ENCODE data around the gene TCF12.
"Not testable (repeated sequence)": the region's sequence is repeated elsewhere in the genome, so short reads cannot be mapped to it uniquely, and the experiment has no call there.

TCF12 gene

DNA sequence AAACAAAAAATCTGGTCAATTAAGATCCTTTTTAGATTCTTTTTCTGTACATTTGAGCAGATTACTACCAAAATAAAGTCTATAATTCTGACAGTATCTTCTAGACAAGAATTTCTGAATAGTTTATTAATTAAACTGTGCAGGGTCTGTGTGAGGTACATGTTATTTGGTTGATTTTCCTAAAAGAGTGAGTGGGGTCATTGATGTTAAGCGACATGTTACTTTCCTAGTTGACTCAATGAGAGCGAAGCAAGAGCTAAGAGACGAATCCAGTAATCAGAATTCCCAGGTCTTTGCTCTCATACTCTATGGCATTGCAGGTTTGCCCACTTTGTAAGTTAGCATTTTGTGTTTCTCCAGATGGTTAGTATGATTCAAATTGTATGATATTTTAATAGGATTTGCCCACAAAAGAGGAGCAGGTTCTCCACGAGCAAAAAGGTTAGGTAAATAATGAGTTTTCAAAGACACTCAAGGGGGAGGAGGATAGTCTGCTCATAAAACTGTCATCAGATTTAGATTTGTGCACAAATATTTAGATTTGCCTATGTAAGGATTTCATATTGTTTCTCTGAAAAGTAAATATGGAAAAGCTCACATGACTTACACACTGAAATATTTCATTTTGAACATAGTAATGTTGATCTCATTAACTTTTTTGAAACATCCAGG, 240.7 kb downstream of the TCF12 start:
- H3K27me3 Mint-ChIP-seq, result no peaks in the 10 kb centered on the region
- peaks cover 23% of the 10 kb centered on the region for H3K36me3 Mint-ChIP-seq
- ATAC-seq (ENCODE audit: low read depth) (no peak), DNase-seq (ENCODE audit: low spot score in 2 of 2) (no peak)
- H3K9me3 Mint-ChIP-seq, result no peaks in the 10 kb centered on the region
- H3K4me3 Mint-ChIP-seq, result no peak overlapping the region
- H3K4me1 Mint-ChIP-seq, result peaks cover 4% of the 10 kb centered on the region
- H3K27ac Mint-ChIP-seq, result no peak overlapping the region

DNA sequence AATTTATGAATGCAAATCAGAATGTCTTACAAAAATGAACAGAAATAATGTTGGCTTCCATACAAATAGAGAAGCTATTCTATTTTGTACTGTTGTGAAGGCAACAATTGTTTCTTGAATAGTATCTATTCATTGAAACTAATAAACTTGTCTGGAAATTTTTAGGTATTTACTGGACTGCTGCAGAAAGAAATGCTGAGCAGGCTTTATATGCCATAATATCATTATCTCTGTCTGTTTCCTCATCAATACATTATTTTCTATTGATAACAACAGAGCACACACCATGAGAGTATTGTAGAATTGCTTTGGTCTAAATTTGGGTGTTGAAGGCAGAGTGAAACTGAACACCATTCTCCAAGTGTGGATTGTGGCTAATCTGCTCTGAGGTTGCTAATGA, 241.3 kb downstream of the TCF12 start:
- Mint-ChIP-seq H3K9me3 (no peaks in the 10 kb centered on the region), H3K27ac (no peak overlapping the region), H3K36me3 (peaks cover 20% of the 10 kb centered on the region), H3K27me3 (no peaks in the 10 kb centered on the region), H3K4me1 (peaks cover 4% of the 10 kb centered on the region), H3K4me3 (no peak overlapping the region)
- DNase-seq (ENCODE audit: low spot score in 2 of 2) (no peak), ATAC-seq (ENCODE audit: low read depth) (no peak)

- H3K4me1 Mint-ChIP-seq, result peaks cover 4% of the 10 kb centered on the region
- H3K9me3 Mint-ChIP-seq, result no peaks in the 10 kb centered on the region
- ATAC-seq (ENCODE audit: low read depth) (no peak), DNase-seq (ENCODE audit: low spot score in 2 of 2) (no peak)
- no peaks in the 10 kb centered on the region for H3K27me3 Mint-ChIP-seq
- H3K36me3 Mint-ChIP-seq, result peaks cover 18% of the 10 kb centered on the region
- H3K27ac Mint-ChIP-seq, result no peak overlapping the region
- no peak overlapping the region for H3K4me3 Mint-ChIP-seq
Observed at GRCh38 chr15:57160823-57161560, 242.5 kb downstream of the TCF12 start.

GRCh38 chr15:57164251-57164650, 245.8 kb downstream of the TCF12 start:
- peaks cover 23% of the 10 kb centered on the region for H3K36me3 Mint-ChIP-seq
- not testable (repeated sequence) for H3K27me3 Mint-ChIP-seq; ATAC-seq (ENCODE audit: low read depth); H3K27ac Mint-ChIP-seq; DNase-seq (ENCODE audit: low spot score in 2 of 2); H3K4me3 Mint-ChIP-seq; H3K4me1 Mint-ChIP-seq; H3K9me3 Mint-ChIP-seq

DNA sequence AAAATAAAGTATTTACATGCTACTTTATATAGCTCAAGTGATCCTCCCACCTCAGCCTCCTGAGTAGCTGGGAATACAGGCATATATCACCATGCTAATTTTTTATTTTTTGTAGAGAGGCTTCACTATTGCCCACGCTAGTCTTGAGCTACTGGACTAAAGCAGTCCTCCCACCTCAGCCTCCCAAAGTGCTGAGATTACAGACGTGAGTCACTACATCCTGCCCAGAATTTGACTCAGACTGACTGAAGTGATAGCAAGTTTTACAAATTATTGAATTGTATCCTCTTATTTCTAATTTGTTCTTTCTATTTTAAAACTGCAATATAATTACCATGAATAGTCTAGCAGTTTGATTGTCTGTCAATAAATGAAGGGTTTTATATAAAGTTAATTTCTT, 247.5 kb downstream of the TCF12 start:
- H3K9me3 Mint-ChIP-seq, result no peaks in the 10 kb centered on the region
- ATAC-seq (ENCODE audit: low read depth) (no peak), DNase-seq (ENCODE audit: low spot score in 2 of 2) (no peak)
- H3K4me3 Mint-ChIP-seq, result no peak overlapping the region
- peaks cover 19% of the 10 kb centered on the region for H3K36me3 Mint-ChIP-seq
- peaks cover 3% of the 10 kb centered on the region for H3K4me1 Mint-ChIP-seq
- no peak overlapping the region for H3K27ac Mint-ChIP-seq
- no peaks in the 10 kb centered on the region for H3K27me3 Mint-ChIP-seq

- DNase-seq (ENCODE audit: low spot score in 2 of 2) (no peak), ATAC-seq (ENCODE audit: low read depth) (no peak)
- peaks cover 2% of the 10 kb centered on the region for H3K4me1 Mint-ChIP-seq
- no peaks in the 10 kb centered on the region for H3K9me3 Mint-ChIP-seq
- no peak overlapping the region for H3K27ac Mint-ChIP-seq
- no peak overlapping the region for H3K4me3 Mint-ChIP-seq
- H3K27me3 Mint-ChIP-seq, result no peaks in the 10 kb centered on the region
- H3K36me3 Mint-ChIP-seq, result peaks cover 22% of the 10 kb centered on the region
Observed at GRCh38 chr15:57167821-57168395, 249.5 kb downstream of the TCF12 start.

GRCh38 chr15:57169643-57170042, 251.2 kb downstream of the TCF12 start:
- Mint-ChIP-seq H3K27me3 (no peaks in the 10 kb centered on the region), H3K27ac (no peak overlapping the region)

GRCh38 chr15:57171426-57171825, 253.0 kb downstream of the TCF12 start:
- no peak for ATAC-seq (ENCODE audit: low read depth)

More at GRCh38 chr15:57169643-57170042, 251.2 kb downstream of the TCF12 start:
- Mint-ChIP-seq H3K36me3 (peaks cover 23% of the 10 kb centered on the region), H3K4me3 (no peak overlapping the region), H3K9me3 (no peaks in the 10 kb centered on the region), H3K4me1 (peaks cover 5% of the 10 kb centered on the region)
- ATAC-seq (ENCODE audit: low read depth) (no peak), DNase-seq (ENCODE audit: low spot score in 2 of 2) (no peak)

GRCh38 chr15:57172925-57173324, 254.5 kb downstream of the TCF12 start:
- H3K4me3 Mint-ChIP-seq, result no peak overlapping the region
- no peak for ATAC-seq (ENCODE audit: low read depth)
- no peak overlapping the region for H3K27ac Mint-ChIP-seq
- DNase-seq (ENCODE audit: low spot score in 2 of 2), result no peak
- H3K4me1 Mint-ChIP-seq, result peaks cover 7% of the 10 kb centered on the region
- no peaks in the 10 kb centered on the region for H3K9me3 Mint-ChIP-seq
- no peaks in the 10 kb centered on the region for H3K27me3 Mint-ChIP-seq
- H3K36me3 Mint-ChIP-seq, result peaks cover 27% of the 10 kb centered on the region

More at GRCh38 chr15:57171426-57171825, 253.0 kb downstream of the TCF12 start:
- Mint-ChIP-seq H3K27me3 (no peaks in the 10 kb centered on the region), H3K4me1 (peaks cover 5% of the 10 kb centered on the region), H3K36me3 (peaks cover 28% of the 10 kb centered on the region), H3K4me3 (no peak overlapping the region), H3K9me3 (no peaks in the 10 kb centered on the region), H3K27ac (no peak overlapping the region)
- DNase-seq (ENCODE audit: low spot score in 2 of 2), result no peak

DNA sequence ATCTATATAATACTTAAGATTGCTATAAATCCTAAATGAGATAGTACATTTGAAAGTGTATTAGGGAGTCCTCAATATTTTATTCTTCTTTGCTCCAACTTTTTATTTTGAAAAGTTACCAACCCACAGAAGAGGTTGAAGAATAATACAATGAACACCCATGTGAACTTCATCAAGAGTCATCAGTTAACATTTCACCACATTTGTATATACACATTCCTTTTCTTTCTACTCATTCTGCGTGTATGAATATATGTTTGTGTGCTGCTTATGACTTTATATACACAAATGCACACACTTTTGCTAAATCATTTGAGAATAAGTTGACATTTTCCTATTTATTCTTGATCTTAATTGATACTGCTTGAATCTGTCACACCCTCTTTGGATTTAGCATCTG, 264.6 kb downstream of the TCF12 start:
- Mint-ChIP-seq H3K4me3 (no peak overlapping the region), H3K36me3 (peaks cover 11% of the 10 kb centered on the region), H3K9me3 (no peaks in the 10 kb centered on the region), H3K4me1 (peaks cover 7% of the 10 kb centered on the region), H3K27ac (no peak overlapping the region), H3K27me3 (no peaks in the 10 kb centered on the region)
- DNase-seq (ENCODE audit: low spot score in 2 of 2), result no peak
- ATAC-seq (ENCODE audit: low read depth), result no peak

- DNase-seq (ENCODE audit: low spot score in 2 of 2) (no peak), ATAC-seq (ENCODE audit: low read depth) (no peak)
- Mint-ChIP-seq H3K27me3 (no peaks in the 10 kb centered on the region), H3K36me3 (peaks cover 11% of the 10 kb centered on the region), H3K4me3 (no peak overlapping the region), H3K27ac (no peak overlapping the region), H3K4me1 (peaks cover 7% of the 10 kb centered on the region), H3K9me3 (no peaks in the 10 kb centered on the region)
Observed at GRCh38 chr15:57183614-57184344, 265.3 kb downstream of the TCF12 start.

DNA sequence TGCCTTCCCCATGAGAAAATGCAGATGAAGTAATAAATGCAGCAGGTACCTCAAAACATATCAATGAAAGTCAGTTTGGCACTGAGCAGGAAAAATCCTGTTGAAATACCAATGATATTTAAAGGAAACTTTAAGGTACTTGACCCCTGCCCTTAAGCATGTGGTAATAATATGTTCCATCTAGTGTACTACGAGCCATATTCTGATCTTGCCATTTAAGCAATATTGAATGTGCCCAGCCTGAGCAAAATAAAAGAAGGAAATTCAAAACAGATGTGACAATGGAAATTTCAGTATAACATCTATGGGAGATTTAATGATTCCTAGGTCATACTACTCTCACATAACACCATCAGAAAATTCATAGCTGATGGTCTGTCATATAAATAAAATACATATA, 266.1 kb downstream of the TCF12 start:
- DNase-seq (ENCODE audit: low spot score in 2 of 2) (no peak), ATAC-seq (ENCODE audit: low read depth) (no peak)
- Mint-ChIP-seq H3K4me1 (peaks cover 7% of the 10 kb centered on the region), H3K27ac (no peak overlapping the region), H3K9me3 (no peaks in the 10 kb centered on the region), H3K36me3 (peaks cover 11% of the 10 kb centered on the region), H3K4me3 (no peak overlapping the region), H3K27me3 (no peaks in the 10 kb centered on the region)

- no peaks in the 10 kb centered on the region for H3K9me3 Mint-ChIP-seq
- no peak for DNase-seq (ENCODE audit: low spot score in 2 of 2)
- H3K4me3 Mint-ChIP-seq, result no peak overlapping the region
- peaks cover 11% of the 10 kb centered on the region for H3K36me3 Mint-ChIP-seq
- no peak overlapping the region for H3K27ac Mint-ChIP-seq
- H3K4me1 Mint-ChIP-seq, result peaks cover 9% of the 10 kb centered on the region
- no peak for ATAC-seq (ENCODE audit: low read depth)
- no peaks in the 10 kb centered on the region for H3K27me3 Mint-ChIP-seq
Observed at GRCh38 chr15:57185507-57186074, 267.1 kb downstream of the TCF12 start.

DNA sequence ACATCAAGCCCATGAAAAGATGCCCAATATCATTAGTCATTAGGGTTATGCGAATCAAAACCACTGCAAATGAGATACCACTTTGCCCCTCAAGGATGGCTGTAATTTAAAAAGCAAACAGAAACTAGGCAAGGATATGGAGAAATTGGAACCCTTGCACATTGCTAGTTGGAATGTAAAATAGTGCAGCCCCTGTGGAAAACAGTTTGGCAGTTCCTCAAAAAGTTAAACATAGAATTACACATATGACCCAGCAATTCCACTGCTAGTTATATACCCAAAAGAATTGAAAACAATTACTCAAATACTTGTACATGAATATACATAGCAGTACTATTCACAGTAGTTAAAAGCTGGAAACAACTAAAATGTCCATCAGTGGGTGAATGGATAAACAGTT, 271.0 kb downstream of the TCF12 start:
- H3K4me1 Mint-ChIP-seq, result peaks cover 6% of the 10 kb centered on the region
- DNase-seq (ENCODE audit: low spot score in 2 of 2), result no peak
- no peak overlapping the region for H3K4me3 Mint-ChIP-seq
- H3K36me3 Mint-ChIP-seq, result peaks cover 29% of the 10 kb centered on the region
- no peak for ATAC-seq (ENCODE audit: low read depth)
- H3K9me3 Mint-ChIP-seq, result no peaks in the 10 kb centered on the region
- peak overlapping the region; percentile 39 for H3K27ac Mint-ChIP-seq
- H3K27me3 Mint-ChIP-seq, result no peaks in the 10 kb centered on the region
